ENCODE results near the gene CASZ1. TPM values are rescaled to one million over a fixed set of nuclear protein-coding genes. Genes with fewer than 3 reads are reported as not detected.

CASZ1 gene
- total and polyA plus RNA-seq, 2 donors: 1.8 to 3.9 TPM

DNA sequence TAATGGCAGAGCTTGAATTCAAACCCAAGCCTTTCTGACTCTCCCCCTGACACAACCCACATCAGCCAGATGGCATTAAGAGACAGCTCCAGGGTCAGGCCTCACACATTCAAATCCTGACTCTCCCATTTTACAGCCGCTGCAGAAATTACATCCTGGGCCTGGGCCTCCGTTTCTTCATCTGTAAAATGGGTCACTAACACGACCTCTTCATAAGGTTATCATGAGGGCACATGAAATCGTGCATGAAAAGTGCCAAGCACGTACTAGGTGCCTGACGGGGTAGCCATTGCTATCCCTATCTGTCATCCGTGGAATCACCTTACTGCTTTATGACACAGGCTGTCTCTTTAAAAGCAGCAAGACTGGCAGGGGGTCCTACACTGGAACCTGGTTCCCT lies 19.8 kb upstream of the CASZ1 start:
- 96% methylated on average over 7 of the region's 7 CpGs for WGBS
- Histone ChIP-seq H3K27ac (ENCODE audit: low read depth in 1 of 2, low read length in 1 of 2) (no peak overlapping the region), H3K36me3 (ENCODE audit: control insufficient read depth in 2 of 2, insufficient read depth in 2 of 2, low read length in 1 of 2) (no peaks in the 10 kb centered on the region), H3K27me3 (ENCODE audit: control insufficient read depth in 2 of 2, insufficient read depth in 1 of 2, low read length in 1 of 2) (peaks cover 0 to 18% of the 10 kb centered on the region in 2 donors), H3K4me3 (ENCODE audit: low read length in 2 of 2) (no peak overlapping the region), H3K4me1 (ENCODE audit: control insufficient read depth in 2 of 2, insufficient read depth in 2 of 2, low read length in 2 of 2) (no peaks in the 10 kb centered on the region), H3K9me3 (ENCODE audit: control insufficient read depth in 2 of 2, insufficient read depth in 1 of 2, low read length in 1 of 2) (no peaks in the 10 kb centered on the region)
- DNase-seq (ENCODE audit: low read depth in 6 of 9, low spot score in 9 of 9): no peak

DNA sequence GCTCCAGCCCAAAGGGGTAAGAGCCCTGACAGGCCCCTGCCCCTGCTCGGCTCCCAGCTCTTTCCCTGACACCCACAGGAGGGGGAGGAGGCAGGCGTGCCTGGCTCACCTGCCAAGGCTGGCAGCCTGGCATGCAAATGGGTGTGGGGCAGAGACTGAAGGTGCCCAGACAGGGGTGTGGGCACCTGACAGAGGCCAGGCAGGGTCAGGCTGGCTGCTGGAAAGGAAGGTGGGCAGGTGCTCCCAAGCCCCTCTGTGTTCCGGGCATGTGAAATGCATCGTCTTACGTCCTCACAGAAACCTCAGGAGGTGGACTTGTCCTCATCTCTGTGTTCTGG lies 19.4 kb upstream of the CASZ1 start:
- no peak for DNase-seq (ENCODE audit: low read depth in 6 of 9, low spot score in 9 of 9)

DNA sequence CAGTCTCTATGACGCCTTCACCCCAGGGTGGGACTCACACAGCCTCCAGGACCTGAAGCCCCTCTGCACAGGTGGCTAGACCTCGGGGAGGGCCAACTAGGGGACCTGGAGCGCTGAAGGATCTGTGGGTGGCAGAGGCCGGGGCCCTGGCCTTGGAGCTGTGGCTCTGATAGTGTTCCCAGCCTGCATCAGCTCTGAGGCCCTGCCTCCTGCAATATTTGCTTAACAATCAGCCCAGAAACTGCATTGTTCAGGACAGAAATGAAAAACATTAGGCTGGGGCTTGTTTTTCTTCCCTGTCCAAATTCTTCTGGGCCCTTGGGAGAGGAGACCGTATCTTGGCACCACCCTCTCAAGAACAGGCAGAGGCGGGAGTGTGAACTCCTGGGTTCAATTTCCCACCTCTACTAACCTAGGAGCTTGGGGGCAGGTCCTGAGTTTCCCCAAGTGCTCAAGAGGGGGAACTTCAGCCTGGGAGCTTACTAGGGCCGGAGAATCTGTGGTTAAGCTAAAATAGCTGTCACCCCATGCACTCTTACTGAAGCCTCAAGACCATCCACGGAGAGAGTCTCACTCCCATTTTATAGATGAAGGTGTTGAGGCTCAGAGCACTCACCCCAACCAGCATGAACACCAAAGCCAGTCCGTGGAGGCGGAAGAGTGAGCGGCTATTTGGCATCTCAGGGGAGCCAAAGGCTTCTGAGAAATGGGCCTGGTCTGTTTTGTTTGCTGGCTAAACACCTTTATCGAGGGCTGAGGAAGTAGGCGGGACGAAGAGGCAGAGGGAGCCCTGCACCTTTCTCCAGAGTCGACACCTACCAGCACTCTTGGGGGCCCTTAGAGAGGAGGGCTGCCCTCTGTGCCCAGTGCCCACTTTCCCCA lies 18.8 kb upstream of the CASZ1 start:
- DNase-seq (ENCODE audit: low read depth in 6 of 9, low spot score in 9 of 9): no peak
- no peaks in the 10 kb centered on the region for H3K36me3 ChIP-seq (ENCODE audit: control insufficient read depth in 2 of 2, insufficient read depth in 2 of 2, low read length in 1 of 2)
- no peaks in the 10 kb centered on the region for H3K9me3 ChIP-seq (ENCODE audit: control insufficient read depth in 2 of 2, insufficient read depth in 1 of 2, low read length in 1 of 2)
- 92% methylated on average over 15 of the region's 15 CpGs for WGBS
- no peaks in the 10 kb centered on the region for H3K4me1 ChIP-seq (ENCODE audit: control insufficient read depth in 2 of 2, insufficient read depth in 2 of 2, low read length in 2 of 2)
- H3K27me3 ChIP-seq (ENCODE audit: control insufficient read depth in 2 of 2, insufficient read depth in 1 of 2, low read length in 1 of 2): peaks cover 0 to 24% of the 10 kb centered on the region in 2 donors
- no peak overlapping the region for H3K4me3 ChIP-seq (ENCODE audit: low read length in 2 of 2)
- no peak overlapping the region for H3K27ac ChIP-seq (ENCODE audit: low read depth in 1 of 2, low read length in 1 of 2)

More for the DNA sequence above, 19.4 kb upstream of the CASZ1 start:
- H3K9me3 ChIP-seq (ENCODE audit: control insufficient read depth in 2 of 2, insufficient read depth in 1 of 2, low read length in 1 of 2): no peaks in the 10 kb centered on the region
- no peaks in the 10 kb centered on the region for H3K36me3 ChIP-seq (ENCODE audit: control insufficient read depth in 2 of 2, insufficient read depth in 2 of 2, low read length in 1 of 2)
- H3K27me3 ChIP-seq (ENCODE audit: control insufficient read depth in 2 of 2, insufficient read depth in 1 of 2, low read length in 1 of 2): peaks cover 0 to 20% of the 10 kb centered on the region in 2 donors
- 98% methylated on average over 5 of the region's 5 CpGs for WGBS
- H3K4me1 ChIP-seq (ENCODE audit: control insufficient read depth in 2 of 2, insufficient read depth in 2 of 2, low read length in 2 of 2): no peaks in the 10 kb centered on the region
- H3K4me3 ChIP-seq (ENCODE audit: low read length in 2 of 2): no peak overlapping the region
- H3K27ac ChIP-seq (ENCODE audit: low read depth in 1 of 2, low read length in 1 of 2): no peak overlapping the region

DNA sequence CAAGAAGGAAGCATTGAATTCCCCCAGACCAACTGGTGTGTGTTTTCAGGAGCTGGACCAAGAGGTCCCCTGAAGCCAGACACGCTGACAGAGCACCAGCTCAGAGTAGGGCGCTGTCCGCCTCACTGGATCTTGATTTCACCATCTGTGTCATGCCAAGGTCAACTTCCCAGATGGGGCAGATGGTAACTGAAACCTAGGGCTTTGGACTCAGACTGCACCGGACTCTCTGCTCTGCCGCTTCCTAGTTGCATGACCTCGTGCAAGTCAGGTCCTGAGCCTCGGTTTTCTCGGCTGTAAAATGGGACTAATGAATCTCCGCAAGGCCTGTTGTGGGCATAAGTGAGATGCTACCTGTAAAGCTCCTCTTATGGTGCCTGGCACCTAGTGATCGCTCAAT lies 17.9 kb upstream of the CASZ1 start:
- WGBS: 97% methylated on average over 10 of the region's 10 CpGs
- no peak for DNase-seq (ENCODE audit: low read depth in 6 of 9, low spot score in 9 of 9)
- no peak overlapping the region for H3K4me3 ChIP-seq (ENCODE audit: low read length in 2 of 2)
- peaks cover 0 to 30% of the 10 kb centered on the region in 2 donors for H3K27me3 ChIP-seq (ENCODE audit: control insufficient read depth in 2 of 2, insufficient read depth in 1 of 2, low read length in 1 of 2)
- no peak overlapping the region for H3K27ac ChIP-seq (ENCODE audit: low read depth in 1 of 2, low read length in 1 of 2)
- H3K36me3 ChIP-seq (ENCODE audit: control insufficient read depth in 2 of 2, insufficient read depth in 2 of 2, low read length in 1 of 2): no peaks in the 10 kb centered on the region
- no peaks in the 10 kb centered on the region for H3K9me3 ChIP-seq (ENCODE audit: control insufficient read depth in 2 of 2, insufficient read depth in 1 of 2, low read length in 1 of 2)
- no peaks in the 10 kb centered on the region for H3K4me1 ChIP-seq (ENCODE audit: control insufficient read depth in 2 of 2, insufficient read depth in 2 of 2, low read length in 2 of 2)

DNA sequence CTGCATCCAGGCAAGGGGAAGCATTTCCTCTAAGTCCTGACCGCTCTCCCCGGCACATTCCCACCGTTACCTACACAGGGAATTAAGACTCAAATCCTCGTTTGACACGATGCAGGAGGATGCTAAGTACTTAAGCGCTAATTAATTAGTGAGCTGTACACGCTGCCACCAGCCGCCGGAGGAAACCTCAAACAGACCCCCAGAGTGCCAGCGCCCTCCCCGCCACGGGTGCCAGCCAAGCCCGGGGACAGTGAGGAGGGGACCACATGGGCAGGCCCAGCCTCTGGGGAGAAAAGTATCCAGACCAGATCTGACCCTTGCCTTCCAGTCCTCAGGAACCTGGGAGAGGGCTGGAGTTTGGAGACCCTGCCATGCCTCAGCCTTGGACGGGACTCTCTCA lies 17.4 kb upstream of the CASZ1 start:
- H3K4me1 ChIP-seq (ENCODE audit: control insufficient read depth in 2 of 2, insufficient read depth in 2 of 2, low read length in 2 of 2): no peaks in the 10 kb centered on the region
- 93% methylated on average over 14 of the region's 14 CpGs for WGBS
- H3K9me3 ChIP-seq (ENCODE audit: control insufficient read depth in 2 of 2, insufficient read depth in 1 of 2, low read length in 1 of 2): no peaks in the 10 kb centered on the region
- H3K27me3 ChIP-seq (ENCODE audit: control insufficient read depth in 2 of 2, insufficient read depth in 1 of 2, low read length in 1 of 2): peaks cover 0 to 32% of the 10 kb centered on the region in 2 donors
- no peak overlapping the region for H3K4me3 ChIP-seq (ENCODE audit: low read length in 2 of 2)
- H3K36me3 ChIP-seq (ENCODE audit: control insufficient read depth in 2 of 2, insufficient read depth in 2 of 2, low read length in 1 of 2): no peaks in the 10 kb centered on the region
- no peak for DNase-seq (ENCODE audit: low read depth in 6 of 9, low spot score in 9 of 9)
- no peak overlapping the region for H3K27ac ChIP-seq (ENCODE audit: low read depth in 1 of 2, low read length in 1 of 2)

DNA sequence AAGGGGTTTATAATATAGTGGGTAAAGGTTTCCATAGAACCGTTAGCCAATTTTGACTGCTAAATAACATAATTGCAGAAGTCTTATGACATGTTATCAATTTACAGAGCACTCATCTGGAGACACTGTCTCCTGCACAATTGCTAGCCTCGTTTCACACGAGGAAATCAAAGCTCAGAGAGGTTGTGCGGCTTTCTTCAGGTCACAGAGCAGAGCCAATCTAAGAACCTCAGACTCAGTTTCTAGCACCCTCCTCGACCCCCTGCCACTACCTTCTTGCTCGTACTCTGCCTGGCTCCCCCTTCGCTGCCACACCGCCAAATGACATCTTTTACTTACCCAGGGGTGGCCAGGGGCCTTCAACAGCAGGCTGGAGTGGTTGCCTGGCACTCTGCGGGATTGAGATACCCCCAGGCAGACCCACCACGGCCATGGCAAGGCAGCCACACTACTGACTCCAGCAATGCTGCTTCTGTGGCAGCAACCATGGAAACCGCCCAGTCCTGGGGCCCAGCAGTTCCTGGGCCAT lies 16.0 kb upstream of the CASZ1 start:
- DNase-seq (ENCODE audit: low read depth in 6 of 9, low spot score in 9 of 9): no peak
- H3K27ac ChIP-seq (ENCODE audit: low read depth in 1 of 2, low read length in 1 of 2): no peak overlapping the region
- H3K36me3 ChIP-seq (ENCODE audit: control insufficient read depth in 2 of 2, insufficient read depth in 2 of 2, low read length in 1 of 2): no peaks in the 10 kb centered on the region
- H3K4me1 ChIP-seq (ENCODE audit: control insufficient read depth in 2 of 2, insufficient read depth in 2 of 2, low read length in 2 of 2): no peaks in the 10 kb centered on the region
- H3K27me3 ChIP-seq (ENCODE audit: control insufficient read depth in 2 of 2, insufficient read depth in 1 of 2, low read length in 1 of 2): peaks cover 3 to 37% of the 10 kb centered on the region in 2 donors
- 94% methylated on average over 11 of the region's 11 CpGs for WGBS
- no peaks in the 10 kb centered on the region for H3K9me3 ChIP-seq (ENCODE audit: control insufficient read depth in 2 of 2, insufficient read depth in 1 of 2, low read length in 1 of 2)
- H3K4me3 ChIP-seq (ENCODE audit: low read length in 2 of 2): no peak overlapping the region

DNA sequence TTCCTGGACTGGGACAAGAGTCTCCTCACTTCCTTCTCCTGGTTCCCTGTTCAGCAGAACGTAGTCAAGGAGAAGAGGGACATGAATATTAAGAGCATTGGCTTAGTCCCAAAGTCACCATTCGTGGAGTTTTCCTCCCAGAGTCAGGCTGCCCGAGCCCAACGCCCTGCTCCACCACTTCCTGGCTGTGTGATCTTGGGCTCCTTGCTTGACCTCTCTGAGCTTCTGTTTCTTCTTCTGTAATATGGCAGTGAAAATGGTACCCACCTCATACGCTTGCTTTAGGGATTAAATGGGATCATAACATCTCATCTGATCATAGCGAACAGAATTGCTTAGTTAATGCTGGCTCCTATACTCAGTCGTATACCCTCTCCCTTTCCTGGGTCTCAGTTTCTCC lies 12.0 kb upstream of the CASZ1 start:
- no peaks in the 10 kb centered on the region for H3K36me3 ChIP-seq (ENCODE audit: control insufficient read depth in 2 of 2, insufficient read depth in 2 of 2, low read length in 1 of 2)
- no peak overlapping the region for H3K4me3 ChIP-seq (ENCODE audit: low read length in 2 of 2)
- H3K9me3 ChIP-seq (ENCODE audit: control insufficient read depth in 2 of 2, insufficient read depth in 1 of 2, low read length in 1 of 2): no peaks in the 10 kb centered on the region
- no peaks in the 10 kb centered on the region for H3K4me1 ChIP-seq (ENCODE audit: control insufficient read depth in 2 of 2, insufficient read depth in 2 of 2, low read length in 2 of 2)
- 76% methylated on average over 7 of the region's 7 CpGs for WGBS
- H3K27me3 ChIP-seq (ENCODE audit: control insufficient read depth in 2 of 2, insufficient read depth in 1 of 2, low read length in 1 of 2): peaks cover 3 to 53% of the 10 kb centered on the region in 2 donors
- no peak for DNase-seq (ENCODE audit: low read depth in 6 of 9, low spot score in 9 of 9)
- no peak overlapping the region for H3K27ac ChIP-seq (ENCODE audit: low read depth in 1 of 2, low read length in 1 of 2)

DNA sequence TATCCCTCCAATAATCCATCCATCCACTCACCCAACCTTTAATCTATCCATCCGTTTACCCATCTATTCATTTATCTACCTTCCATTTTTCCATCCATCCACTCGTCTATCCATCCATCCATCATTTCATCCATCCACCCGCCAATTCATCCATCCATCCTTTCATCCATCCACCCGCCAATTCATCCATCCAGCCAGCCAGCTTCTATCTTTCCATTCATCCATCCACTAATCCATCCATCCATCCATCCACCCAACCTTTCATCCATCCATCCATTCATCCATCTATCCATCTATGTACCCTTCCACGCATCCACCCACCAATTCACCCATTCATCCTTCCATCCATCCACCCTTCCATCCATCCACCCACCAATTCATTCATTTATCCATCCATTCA lies 10.5 kb upstream of the CASZ1 start:
- no peaks in the 10 kb centered on the region for H3K9me3 ChIP-seq (ENCODE audit: control insufficient read depth in 2 of 2, insufficient read depth in 1 of 2, low read length in 1 of 2)
- no peaks in the 10 kb centered on the region for H3K4me1 ChIP-seq (ENCODE audit: control insufficient read depth in 2 of 2, insufficient read depth in 2 of 2, low read length in 2 of 2)
- peaks cover 4 to 60% of the 10 kb centered on the region in 2 donors for H3K27me3 ChIP-seq (ENCODE audit: control insufficient read depth in 2 of 2, insufficient read depth in 1 of 2, low read length in 1 of 2)
- no peak overlapping the region for H3K27ac ChIP-seq (ENCODE audit: low read depth in 1 of 2, low read length in 1 of 2)
- H3K36me3 ChIP-seq (ENCODE audit: control insufficient read depth in 2 of 2, insufficient read depth in 2 of 2, low read length in 1 of 2): no peaks in the 10 kb centered on the region
- DNase-seq (ENCODE audit: low read depth in 6 of 9, low spot score in 9 of 9): no peak
- 94% methylated on average over 5 of the region's 5 CpGs for WGBS
- H3K4me3 ChIP-seq (ENCODE audit: low read length in 2 of 2): no peak overlapping the region

DNA sequence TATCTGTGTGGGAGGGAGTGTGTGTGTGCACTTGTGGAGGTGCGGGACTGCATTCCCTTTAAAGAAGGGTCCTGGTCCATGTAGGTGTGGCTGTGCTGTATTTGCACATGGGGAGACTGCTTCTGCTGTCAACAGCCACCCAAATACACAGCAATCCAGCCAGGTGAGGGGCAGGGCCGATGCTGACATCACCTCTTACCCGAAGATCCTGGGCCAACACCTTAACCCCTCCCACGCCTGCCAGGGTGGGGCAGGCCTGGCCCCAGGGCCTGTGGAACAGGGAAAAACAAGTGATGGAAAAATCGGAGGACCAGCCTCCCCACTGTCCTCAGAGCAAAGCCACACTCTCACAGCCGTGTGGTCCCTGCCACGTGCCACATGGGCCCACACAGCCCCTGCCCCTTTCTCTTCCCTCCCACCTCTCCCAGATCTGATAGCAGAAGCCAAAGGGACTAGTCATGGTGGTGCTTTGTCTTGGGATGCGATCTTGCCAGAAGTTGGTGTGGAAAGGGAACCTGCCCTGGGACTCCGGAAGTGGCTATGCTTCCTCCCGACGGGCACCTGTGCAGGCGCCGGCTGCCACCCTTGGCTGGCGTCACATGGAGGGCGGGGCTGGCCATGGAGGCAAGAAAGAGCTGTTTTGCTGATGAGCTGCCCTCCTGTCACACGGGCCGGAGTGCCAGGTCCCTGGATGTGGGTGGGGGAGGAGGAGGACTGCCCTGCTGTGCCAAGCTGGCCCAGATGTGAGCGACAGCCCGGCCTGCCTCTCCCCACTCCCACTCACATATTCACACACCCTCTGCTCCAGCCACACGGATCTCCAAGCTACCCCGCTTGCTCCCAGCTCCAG lies 7.8 kb upstream of the CASZ1 start:
- H3K36me3 ChIP-seq (ENCODE audit: control insufficient read depth in 2 of 2, insufficient read depth in 2 of 2, low read length in 1 of 2): no peaks in the 10 kb centered on the region
- no peak for DNase-seq (ENCODE audit: low read depth in 6 of 9, low spot score in 9 of 9)
- WGBS: 71% methylated on average over 21 of the region's 21 CpGs
- no peaks in the 10 kb centered on the region for H3K9me3 ChIP-seq (ENCODE audit: control insufficient read depth in 2 of 2, insufficient read depth in 1 of 2, low read length in 1 of 2)
- peaks cover 9 to 64% of the 10 kb centered on the region in 2 donors for H3K27me3 ChIP-seq (ENCODE audit: control insufficient read depth in 2 of 2, insufficient read depth in 1 of 2, low read length in 1 of 2)
- H3K4me3 ChIP-seq (ENCODE audit: low read length in 2 of 2): no peak overlapping the region
- no peak overlapping the region for H3K27ac ChIP-seq (ENCODE audit: low read depth in 1 of 2, low read length in 1 of 2)
- H3K4me1 ChIP-seq (ENCODE audit: control insufficient read depth in 2 of 2, insufficient read depth in 2 of 2, low read length in 2 of 2): no peaks in the 10 kb centered on the region
